Uterus (tissue), 4 donors: Measurements from ENCODE around the gene SHROOM4. TPM values are rescaled to one million over a fixed set of nuclear protein-coding genes. Genes with fewer than 3 reads are reported as not detected.

ENCODE experiments used
- DNase-seq, 2 donors: peaks; one replicate each; pipeline ENCODE4 v3.0.0-alpha.2; 2019 to 2020
- H3K27ac ChIP-seq, 2 donors: fragments of 200-600 bp; sonication (generic); 1 replicate in 1 of 2; 2 replicates in 1 of 2; pipeline ENCODE4 v1.5.1; 2016 to 2018
- H3K27me3 ChIP-seq, 2 donors: fragments of 200-600 bp; sonication (generic); one replicate each; pipeline ENCODE4 v1.5.1; 2018 to 2019; ENCODE audit warnings: control low read depth in 1 of 2
- H3K36me3 ChIP-seq, 2 donors: fragments of 200-600 bp; sonication (generic); one replicate each; pipeline ENCODE4 v1.5.1; 2019; ENCODE audit warnings: control low read depth in 1 of 2
- H3K4me1 ChIP-seq, 2 donors: fragments of 200-600 bp; sonication (generic); one replicate each; pipeline ENCODE4 v1.5.1; 2018 to 2019; ENCODE audit warnings: control low read depth in 1 of 2
- H3K4me3 ChIP-seq, 2 donors: fragments of 200-600 bp; sonication (generic); 1 replicate in 1 of 2; 2 replicates in 1 of 2; pipeline ENCODE4 v1.5.1; 2018 to 2019; ENCODE audit warnings: mild to moderate bottlenecking in 1 of 2
- H3K9me3 ChIP-seq, 2 donors: fragments of 200-600 bp; sonication (generic); one replicate each; pipeline ENCODE4 v1.5.1; 2019; ENCODE audit warnings: control low read depth in 1 of 2
- CTCF ChIP-seq, 4 experiments: fragments of 200-600 bp in 2 of 4; fragments of 450-650 bp in 2 of 4; sonication (generic) in 2 of 4; IDR thresholded peaks; one replicate each; pipeline ENCODE4 v1.5.1; 2016 to 2019; ENCODE audit warnings: antibody characterized with exemption in 4 of 4, mild to moderate bottlenecking in 2 of 4, moderate library complexity in 1 of 4
- POLR2A ChIP-seq, 2 donors: fragments of 450-650 bp; IDR thresholded peaks; one replicate each; pipeline ENCODE4 v1.6.1; 2016; ENCODE audit warnings: antibody characterized with exemption in 2 of 2, mild to moderate bottlenecking in 1 of 2, moderate library complexity in 1 of 2
- intact Hi-C: fragments of 100-400 bp; cut with DNase I; formaldehyde crosslinking; loops from one replicate; pipeline ENCODE4 v1.15.1; 2023; ENCODE audit warnings: low total_unique reads
- total RNA-seq, 4 donors: library from RNA; depleted of rRNA in 3 of 4; stranded (reverse); fragments of >200 nt in 3 of 4; gene quantifications; one replicate each; pipeline versions ENCODE4 v1.1.0 to v1.2.4, GENCODE V29; 2014 to 2023
- donor health status: DM: yes; HTN: yes; CAD: no.

SHROOM4 gene, protein sequence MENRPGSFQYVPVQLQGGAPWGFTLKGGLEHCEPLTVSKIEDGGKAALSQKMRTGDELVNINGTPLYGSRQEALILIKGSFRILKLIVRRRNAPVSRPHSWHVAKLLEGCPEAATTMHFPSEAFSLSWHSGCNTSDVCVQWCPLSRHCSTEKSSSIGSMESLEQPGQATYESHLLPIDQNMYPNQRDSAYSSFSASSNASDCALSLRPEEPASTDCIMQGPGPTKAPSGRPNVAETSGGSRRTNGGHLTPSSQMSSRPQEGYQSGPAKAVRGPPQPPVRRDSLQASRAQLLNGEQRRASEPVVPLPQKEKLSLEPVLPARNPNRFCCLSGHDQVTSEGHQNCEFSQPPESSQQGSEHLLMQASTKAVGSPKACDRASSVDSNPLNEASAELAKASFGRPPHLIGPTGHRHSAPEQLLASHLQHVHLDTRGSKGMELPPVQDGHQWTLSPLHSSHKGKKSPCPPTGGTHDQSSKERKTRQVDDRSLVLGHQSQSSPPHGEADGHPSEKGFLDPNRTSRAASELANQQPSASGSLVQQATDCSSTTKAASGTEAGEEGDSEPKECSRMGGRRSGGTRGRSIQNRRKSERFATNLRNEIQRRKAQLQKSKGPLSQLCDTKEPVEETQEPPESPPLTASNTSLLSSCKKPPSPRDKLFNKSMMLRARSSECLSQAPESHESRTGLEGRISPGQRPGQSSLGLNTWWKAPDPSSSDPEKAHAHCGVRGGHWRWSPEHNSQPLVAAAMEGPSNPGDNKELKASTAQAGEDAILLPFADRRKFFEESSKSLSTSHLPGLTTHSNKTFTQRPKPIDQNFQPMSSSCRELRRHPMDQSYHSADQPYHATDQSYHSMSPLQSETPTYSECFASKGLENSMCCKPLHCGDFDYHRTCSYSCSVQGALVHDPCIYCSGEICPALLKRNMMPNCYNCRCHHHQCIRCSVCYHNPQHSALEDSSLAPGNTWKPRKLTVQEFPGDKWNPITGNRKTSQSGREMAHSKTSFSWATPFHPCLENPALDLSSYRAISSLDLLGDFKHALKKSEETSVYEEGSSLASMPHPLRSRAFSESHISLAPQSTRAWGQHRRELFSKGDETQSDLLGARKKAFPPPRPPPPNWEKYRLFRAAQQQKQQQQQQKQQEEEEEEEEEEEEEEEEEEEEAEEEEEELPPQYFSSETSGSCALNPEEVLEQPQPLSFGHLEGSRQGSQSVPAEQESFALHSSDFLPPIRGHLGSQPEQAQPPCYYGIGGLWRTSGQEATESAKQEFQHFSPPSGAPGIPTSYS (N-terminal part only)
- total RNA-seq, result 10 to 100 TPM in 3 of 4 donors, 1 to 10 TPM in 1; 9.7 to 18.8 (median 12.5) TPM

- no peaks in the 10 kb centered on the region for H3K4me1 ChIP-seq
- no peak for TF ChIP-seq CTCF (IDR thresholded peaks at IDR 0.05)
- TF ChIP-seq POLR2A (IDR thresholded peaks at IDR 0.05), result peak in 1 of 2 donors; percentile 29
- peak; percentile 20 to 40 for DNase-seq
These were observed at the start of gene SHROOM4 for GRCh38 chrX:50813843-50814661. Gene SHROOM4 (minus strand): TSS chrX:50814194. CDS start chrX:50814018, 176 bp downstream.

DNA sequence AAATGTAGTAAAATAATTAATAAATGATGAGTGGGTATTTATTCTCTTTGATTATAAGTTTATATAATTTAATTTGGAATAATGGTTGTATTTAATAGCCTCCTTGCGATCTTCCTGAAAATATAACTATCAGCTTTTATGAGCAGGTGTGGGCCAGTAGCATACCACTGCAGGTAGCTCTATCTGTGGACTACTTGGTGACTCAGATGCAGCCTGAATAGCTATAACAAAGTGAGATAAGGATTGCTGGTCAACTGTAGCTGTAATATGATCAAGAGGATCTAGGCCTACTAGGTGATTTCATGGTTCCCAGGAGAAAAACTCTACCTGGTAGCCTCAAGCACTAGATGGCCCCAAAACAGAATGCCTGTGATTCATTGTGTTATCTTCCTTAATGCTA lies 49.5 kb upstream of the SHROOM4 start:
- H3K4me3 ChIP-seq, result no peak overlapping the region
- no peaks in the 10 kb centered on the region for H3K4me1 ChIP-seq
- no peak for TF ChIP-seq POLR2A (IDR thresholded peaks at IDR 0.05)
- peaks cover 0 to 6% of the 10 kb centered on the region in 2 donors for H3K27me3 ChIP-seq
- no peak for DNase-seq
- no peaks in the 10 kb centered on the region for H3K36me3 ChIP-seq
- H3K27ac ChIP-seq, result no peak overlapping the region
- no peaks in the 10 kb centered on the region for H3K9me3 ChIP-seq
- intact Hi-C loops, result no loop called here

More at GRCh38 chrX:50813843-50814661, at the start of gene SHROOM4:
- no peaks in the 10 kb centered on the region for H3K27me3 ChIP-seq
- H3K4me3 ChIP-seq, result peak within 1 kb of the TSS; percentile 44 to 54
- intact Hi-C loops, result no loop called here
- H3K36me3 ChIP-seq, result no peaks in the 10 kb centered on the region
- no peaks in the 10 kb centered on the region for H3K9me3 ChIP-seq
- peak within 1 kb of the TSS; percentile 54 to 58 for H3K27ac ChIP-seq

- Histone ChIP-seq H3K4me3 (no peak overlapping the region), H3K9me3 (no peaks in the 10 kb centered on the region), H3K27me3 (peaks cover 0 to 6% of the 10 kb centered on the region in 2 donors), H3K27ac (no peak overlapping the region), H3K36me3 (no peaks in the 10 kb centered on the region), H3K4me1 (no peaks in the 10 kb centered on the region)
- TF ChIP-seq POLR2A (IDR thresholded peaks at IDR 0.05) (no peak), CTCF (IDR thresholded peaks at IDR 0.05) (no peak)
- DNase-seq, result no peak
- intact Hi-C loops, result no loop called here
These were observed 46.5 kb upstream of the SHROOM4 start for GRCh38 chrX:50860518-50860917.

GRCh38 chrX:50858548-50858947 lies 44.6 kb upstream of the SHROOM4 start:
- H3K27me3 ChIP-seq, result peaks cover 0 to 6% of the 10 kb centered on the region in 2 donors
- H3K9me3 ChIP-seq, result no peaks in the 10 kb centered on the region
- intact Hi-C loops, result no loop called here
- no peak for DNase-seq
- H3K4me3 ChIP-seq, result no peak overlapping the region
- H3K27ac ChIP-seq, result no peak overlapping the region
- no peaks in the 10 kb centered on the region for H3K4me1 ChIP-seq
- H3K36me3 ChIP-seq, result no peaks in the 10 kb centered on the region
- TF ChIP-seq CTCF (IDR thresholded peaks at IDR 0.05), result no peak
- TF ChIP-seq POLR2A (IDR thresholded peaks at IDR 0.05), result no peak
